Spleen (tissue), 11 donors: Measurements from ENCODE around the gene ELAVL3. TPM values are rescaled to one million over a fixed set of nuclear protein-coding genes. Genes with fewer than 3 reads are reported as not detected.

ENCODE experiments used
- DNase-seq: peaks from one replicate; pipeline ENCODE4 v3.0.0-alpha.2; 2020
- H3K27ac ChIP-seq, 8 donors: fragments of 200-600 bp; sonication (generic) in 7 of 8; 1 replicate in 4 of 8; 2 replicates in 4 of 8; pipeline versions ENCODE4 v1.5.0 to v1.8.0; 2016 to 2021; ENCODE audit warnings: inconsistent platforms in 4 of 8, mild to moderate bottlenecking in 4 of 8, moderate library complexity in 1 of 8
- H3K27me3 ChIP-seq, 7 donors: fragments of 200-600 bp; sonication (generic) in 6 of 7; replicated peaks in 1 of 7; 1 replicate in 4 of 7; 2 replicates in 3 of 7; pipeline versions ENCODE4 v1.5.0 to v1.8.0; 2016 to 2021; ENCODE audit warnings: inconsistent platforms in 3 of 7, mild to moderate bottlenecking in 1 of 7
- H3K36me3 ChIP-seq, 6 donors: fragments of 200-600 bp; sonication (generic) in 5 of 6; 1 replicate in 4 of 6; 2 replicates in 2 of 6; pipeline versions ENCODE4 v1.5.0 to v1.8.0; 2016 to 2021; ENCODE audit warnings: inconsistent platforms in 2 of 6
- H3K4me1 ChIP-seq, 6 donors: fragments of 200-600 bp; sonication (generic) in 5 of 6; 1 replicate in 3 of 6; 2 replicates in 3 of 6; pipeline versions ENCODE4 v1.5.0 to v1.8.0; 2016 to 2021; ENCODE audit warnings: inconsistent platforms in 3 of 6
- H3K4me3 ChIP-seq, 8 donors: fragments of 200-600 bp; sonication (generic) in 7 of 8; 1 replicate in 4 of 8; 2 replicates in 4 of 8; pipeline versions ENCODE4 v1.5.0 to v1.8.0; 2016 to 2021; ENCODE audit warnings: inconsistent platforms in 4 of 8, mild to moderate bottlenecking in 4 of 8, moderate library complexity in 2 of 8
- H3K9me3 ChIP-seq, 8 donors: fragments of 200-600 bp; sonication (generic) in 7 of 8; 1 replicate in 4 of 8; 2 replicates in 4 of 8; pipeline versions ENCODE4 v1.5.0 to v1.8.0; 2016 to 2021; ENCODE audit warnings: inconsistent platforms in 4 of 8
- POLR2A ChIP-seq, 3 donors: fragments of 450-650 bp; IDR thresholded peaks; one replicate each; pipeline ENCODE4 v1.5.1; 2017; ENCODE audit warnings: antibody characterized with exemption in 3 of 3, mild to moderate bottlenecking in 1 of 3
- POLR2AphosphoS5 ChIP-seq, 3 donors: sonication (generic); formaldehyde crosslinking; IDR thresholded peaks; one replicate each; pipeline ENCODE4 v1.5.1; 2017; ENCODE audit warnings: antibody characterized with exemption in 3 of 3
- WGBS, 5 donors: extraction: QIAGEN DNeasy Blood & Tissue Kit in 3 of 5; methylation state at CpG; one replicate each; pipeline versions ENCODE4 v1.1.5 to v1.1.7; 2013 to 2018; 5-methylcytosine and 5-hydroxymethylcytosine counted together
- intact Hi-C: fragments of 100-400 bp; cut with DNase I; formaldehyde crosslinking; loops from one replicate; pipeline ENCODE4 v1.15.0; 2023; ENCODE audit warnings: low total_unique reads
- polyA plus RNA-seq, 3 donors: library from polyadenylated mRNA; stranded (reverse); fragments of 200-250 nt; gene quantifications; one replicate each; pipeline ENCODE4 v1.2.1, GENCODE V29; 2013
- total RNA-seq, 7 donors: library from RNA; depleted of rRNA in 3 of 7; stranded (reverse); fragments of >200 nt in 3 of 7; fragmentation: NEBNext Ultra II Directional in 4 of 7; extraction: Animal tissue kit (Norgen Biotek cat#: 25700) in 4 of 7; gene quantifications; one replicate each; pipeline versions ENCODE4 v1.1.0 to v1.2.1, GENCODE V29; 2016 to 2021
- TF ChIP-seq, protein P1 (sequence below), 11 experiments: fragments of 200-600 bp in 7 of 11; fragments of 450-650 bp in 4 of 11; sonication (generic) in 4 of 11; IDR thresholded peaks in 8 of 11; conservative IDR thresholded peaks in 3 of 11; 1 replicate in 7 of 11; 2 replicates in 4 of 11; pipeline versions ENCODE4 v1.4.0 to v1.8.0; 2016 to 2021; ENCODE audit warnings: antibody characterized with exemption in 11 of 11, inconsistent platforms in 4 of 11, mild to moderate bottlenecking in 1 of 11
- donor health status: healthy with polysubstance abuse.
- donor health status: DM: no; HTN: no; CAD: no; lungs with moderate emphysema.
- donor health status: DM: no; HTN: no; CAD: no.
- donor health status: Bipolar disorder and iron deficiency.
- donor health status: healthy.
- donor health status: DM: no; HTN: no; CAD: no.
- donor health status: DM: yes; HTN: yes; CAD: no.

The ELAVL3 gene
- total and polyA plus RNA-seq, 10 donors, result 0.02 TPM; not detected in 9

DNA sequence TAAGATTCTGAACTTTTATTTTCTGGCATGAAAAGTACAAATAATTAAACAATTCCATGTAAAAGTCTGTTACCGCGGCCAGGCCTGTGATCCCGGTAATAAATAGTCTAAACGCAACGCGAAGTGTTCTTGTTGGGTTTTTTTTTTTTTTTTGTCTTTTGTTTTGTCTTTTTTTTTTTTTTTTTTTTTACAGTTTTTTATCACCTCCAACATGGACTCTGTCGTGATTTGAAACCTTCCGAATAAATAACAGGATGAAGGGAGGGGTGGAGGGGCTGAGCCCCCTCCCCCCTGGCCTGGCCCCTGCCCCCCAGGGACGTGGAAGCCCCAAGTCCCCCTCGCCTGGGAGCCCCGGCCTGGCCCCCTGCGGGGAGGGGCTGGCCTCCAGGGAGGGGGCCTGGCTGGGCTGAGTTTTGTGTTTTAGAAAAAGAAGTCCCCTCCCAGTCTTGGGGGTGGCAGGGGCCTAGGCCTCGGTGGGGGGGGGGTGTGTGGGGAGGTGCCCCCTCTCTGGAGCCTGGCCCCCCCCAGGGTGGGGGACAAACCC lies 29.4 kb downstream of the ELAVL3 start:
- Histone ChIP-seq H3K9me3 (no peaks in the 10 kb centered on the region), H3K4me3 (no peak overlapping the region), H3K27me3 (peaks cover 0 to 11% (median 0%) of the 10 kb centered on the region in 7 donors), H3K4me1 (peaks cover 0 to 11% (median 3%) of the 10 kb centered on the region in 6 donors), H3K36me3 (peaks cover 4 to 48% (median 45%) of the 10 kb centered on the region in 6 donors), H3K27ac (no peak overlapping the region)
- intact Hi-C loops, result no loop called here
- WGBS, 5 donors, result 55 to 71% (median 65%) methylated on average over 12 to 13 of the region's 13 CpGs
- TF ChIP-seq POLR2AphosphoS5 (IDR thresholded peaks at IDR 0.05) (no peak), POLR2A (IDR thresholded peaks at IDR 0.05) (no peak)
- TF ChIP-seq, protein P1, sequence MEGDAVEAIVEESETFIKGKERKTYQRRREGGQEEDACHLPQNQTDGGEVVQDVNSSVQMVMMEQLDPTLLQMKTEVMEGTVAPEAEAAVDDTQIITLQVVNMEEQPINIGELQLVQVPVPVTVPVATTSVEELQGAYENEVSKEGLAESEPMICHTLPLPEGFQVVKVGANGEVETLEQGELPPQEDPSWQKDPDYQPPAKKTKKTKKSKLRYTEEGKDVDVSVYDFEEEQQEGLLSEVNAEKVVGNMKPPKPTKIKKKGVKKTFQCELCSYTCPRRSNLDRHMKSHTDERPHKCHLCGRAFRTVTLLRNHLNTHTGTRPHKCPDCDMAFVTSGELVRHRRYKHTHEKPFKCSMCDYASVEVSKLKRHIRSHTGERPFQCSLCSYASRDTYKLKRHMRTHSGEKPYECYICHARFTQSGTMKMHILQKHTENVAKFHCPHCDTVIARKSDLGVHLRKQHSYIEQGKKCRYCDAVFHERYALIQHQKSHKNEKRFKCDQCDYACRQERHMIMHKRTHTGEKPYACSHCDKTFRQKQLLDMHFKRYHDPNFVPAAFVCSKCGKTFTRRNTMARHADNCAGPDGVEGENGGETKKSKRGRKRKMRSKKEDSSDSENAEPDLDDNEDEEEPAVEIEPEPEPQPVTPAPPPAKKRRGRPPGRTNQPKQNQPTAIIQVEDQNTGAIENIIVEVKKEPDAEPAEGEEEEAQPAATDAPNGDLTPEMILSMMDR (IDR thresholded peaks at IDR 0.05 in 8 of 11, conservative IDR thresholded peaks at IDR 0.05 in 3 of 11), result no peak
- no peak for DNase-seq

DNA sequence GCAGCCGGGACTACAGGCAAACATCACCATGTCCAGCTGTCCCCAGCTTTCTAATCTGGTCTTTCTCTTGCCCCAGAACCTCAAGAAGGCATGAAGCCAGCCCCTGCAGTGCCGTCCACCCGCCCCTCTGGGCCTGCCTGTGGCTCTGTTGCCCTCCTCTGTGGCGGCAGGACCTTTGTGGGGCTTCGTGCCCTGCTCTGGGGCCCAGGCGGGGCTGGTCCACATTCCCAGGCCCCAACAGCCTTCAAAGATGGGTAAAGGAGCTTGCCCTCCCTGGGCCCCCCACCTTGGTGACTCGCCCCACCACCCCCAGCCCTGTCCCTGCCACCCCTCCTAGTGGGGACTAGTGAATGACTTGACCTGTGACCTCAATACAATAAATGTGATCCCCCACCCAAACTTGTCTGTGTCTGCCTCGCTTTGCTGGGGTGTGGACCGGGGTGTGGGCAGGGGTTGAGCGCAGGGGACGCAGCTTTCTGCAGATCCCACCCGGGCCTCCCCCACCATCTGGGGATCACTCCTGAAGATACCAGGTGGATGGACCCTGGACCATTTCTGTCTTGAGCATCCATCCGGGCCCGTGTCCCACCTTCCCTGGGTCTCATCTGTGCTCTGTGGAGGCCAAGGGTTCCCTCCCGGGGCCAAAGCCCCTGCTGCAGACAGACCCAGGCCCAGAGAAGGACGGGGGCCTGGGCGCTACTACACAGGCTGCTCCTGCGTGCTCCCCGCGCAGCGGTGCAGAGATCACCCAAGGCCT lies 30.1 kb downstream of the ELAVL3 start:
- Histone ChIP-seq H3K4me3 (no peak overlapping the region), H3K9me3 (no peaks in the 10 kb centered on the region), H3K27ac (no peak overlapping the region), H3K27me3 (peaks cover 0 to 11% (median 0%) of the 10 kb centered on the region in 7 donors), H3K4me1 (peaks cover 0 to 17% (median 3%) of the 10 kb centered on the region in 6 donors), H3K36me3 (peaks cover 4 to 54% (median 51%) of the 10 kb centered on the region in 6 donors)
- 94 to 95% (median 94%) methylated on average over 19 to 21 of the region's 21 CpGs for WGBS, 5 donors
- intact Hi-C loops, result no loop called here
- no peak for DNase-seq
- TF ChIP-seq POLR2A (IDR thresholded peaks at IDR 0.05) (no peak), POLR2AphosphoS5 (IDR thresholded peaks at IDR 0.05) (no peak)
- TF ChIP-seq, protein P1 (IDR thresholded peaks at IDR 0.05 in 8 of 11, conservative IDR thresholded peaks at IDR 0.05 in 3 of 11), result no peak

DNA sequence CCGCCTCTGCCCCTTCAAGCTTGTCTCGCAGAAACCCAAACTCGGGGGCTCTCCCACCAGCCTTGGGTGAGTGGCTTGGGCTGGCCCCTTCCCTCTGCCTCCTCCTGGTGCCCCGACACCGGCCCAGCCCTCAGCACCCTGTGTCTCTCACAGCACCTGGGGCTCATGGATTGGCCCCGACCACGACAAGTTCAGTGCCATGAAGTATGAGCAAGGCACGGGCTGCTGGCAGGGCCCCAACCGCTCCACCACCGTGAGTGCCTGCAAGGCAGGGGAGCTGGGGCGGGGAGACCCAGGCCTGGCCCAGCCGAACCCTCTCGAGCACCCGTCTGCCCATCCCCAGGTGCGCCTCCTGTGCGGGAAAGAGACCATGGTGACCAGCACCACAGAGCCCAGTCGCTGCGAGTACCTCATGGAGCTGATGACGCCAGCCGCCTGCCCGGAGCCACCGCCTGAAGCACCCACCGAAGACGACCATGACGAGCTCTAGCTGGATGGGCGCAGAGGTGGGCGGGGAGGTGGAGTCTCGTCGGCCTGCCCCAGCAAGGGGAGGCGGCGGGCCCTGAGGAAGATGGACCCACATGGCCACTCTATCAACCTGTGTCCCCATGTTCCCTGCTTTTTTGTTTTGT lies 31.8 kb downstream of the ELAVL3 start:
- Histone ChIP-seq H3K4me3 (no peak overlapping the region), H3K4me1 (peaks cover 0 to 20% (median 2%) of the 10 kb centered on the region in 6 donors), H3K9me3 (no peaks in the 10 kb centered on the region), H3K27ac (no peak overlapping the region), H3K36me3 (peaks cover 4 to 71% (median 68%) of the 10 kb centered on the region in 6 donors), H3K27me3 (peaks cover 0 to 11% (median 0%) of the 10 kb centered on the region in 7 donors)
- intact Hi-C loops, result no loop called here
- TF ChIP-seq POLR2A (IDR thresholded peaks at IDR 0.05) (no peak), POLR2AphosphoS5 (IDR thresholded peaks at IDR 0.05) (peak in 1 of 3 donors; percentile 51)
- TF ChIP-seq, protein P1 (IDR thresholded peaks at IDR 0.05 in 8 of 11, conservative IDR thresholded peaks at IDR 0.05 in 3 of 11), result no peak
- WGBS, 5 donors, result 94 to 96% (median 96%) methylated on average over 25 to 31 of the region's 31 CpGs
- no peak for DNase-seq

DNA sequence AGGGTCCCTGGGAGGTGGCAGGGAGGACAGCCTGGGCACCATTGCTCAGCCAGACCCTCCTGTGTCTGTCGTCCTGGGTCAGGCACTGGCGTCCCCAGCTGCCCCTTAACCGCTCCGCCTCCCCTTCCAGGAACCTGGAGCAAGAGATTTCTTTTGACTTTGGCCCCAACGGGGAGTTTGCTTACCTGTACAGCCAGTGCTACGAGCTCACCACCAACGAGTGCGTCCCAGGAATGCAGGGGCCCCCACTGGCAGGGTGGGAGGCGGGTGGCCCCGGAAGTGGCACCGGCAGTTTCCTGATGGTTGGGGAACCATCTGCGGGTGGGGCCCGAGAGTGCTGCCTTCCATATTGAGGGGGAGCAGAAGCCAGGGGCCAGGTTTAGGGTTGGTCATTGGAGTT lies 32.4 kb downstream of the ELAVL3 start:
- Histone ChIP-seq H3K9me3 (no peaks in the 10 kb centered on the region), H3K27me3 (peaks cover 0 to 10% (median 0%) of the 10 kb centered on the region in 7 donors), H3K27ac (no peak overlapping the region), H3K4me1 (peaks cover 0 to 18% (median 0%) of the 10 kb centered on the region in 6 donors), H3K36me3 (peaks cover 4 to 78% (median 74%) of the 10 kb centered on the region in 6 donors), H3K4me3 (no peak overlapping the region)
- intact Hi-C loops, result no loop called here
- WGBS, 5 donors, result 87 to 92% (median 88%) methylated on average over 12 to 13 of the region's 13 CpGs
- DNase-seq, result no peak
- TF ChIP-seq, protein P1 (IDR thresholded peaks at IDR 0.05 in 8 of 11, conservative IDR thresholded peaks at IDR 0.05 in 3 of 11), result no peak
- TF ChIP-seq POLR2A (IDR thresholded peaks at IDR 0.05) (no peak), POLR2AphosphoS5 (IDR thresholded peaks at IDR 0.05) (no peak)
